Suprapubic skin (tissue), 4 donors: ENCODE measurements around the gene ZFYVE19. TPM values are rescaled to one million over a fixed set of nuclear protein-coding genes. Genes with fewer than 3 reads are reported as not detected.

Source experiments
- DNase-seq, 2 donors: peaks; one replicate each; pipeline ENCODE4 v3.0.0-alpha.2; 2019; ENCODE audit warnings: low spot score in 2 of 2
- H3K27ac ChIP-seq: fragments of 200-600 bp; sonication (generic); one replicate; pipeline ENCODE4 v1.5.1; 2019
- H3K27me3 ChIP-seq: fragments of 200-600 bp; sonication (generic); one replicate; pipeline ENCODE4 v1.5.1; 2019
- H3K36me3 ChIP-seq: fragments of 200-600 bp; sonication (generic); one replicate; pipeline ENCODE4 v1.5.1; 2019
- H3K4me1 ChIP-seq: fragments of 200-600 bp; sonication (generic); one replicate; pipeline ENCODE4 v1.5.1; 2019
- H3K4me3 ChIP-seq: fragments of 200-600 bp; sonication (generic); one replicate; pipeline ENCODE4 v1.5.1; 2019; ENCODE audit warnings: mild to moderate bottlenecking
- H3K9me3 ChIP-seq: fragments of 200-600 bp; sonication (generic); one replicate; pipeline ENCODE4 v1.5.1; 2019
- CTCF ChIP-seq, 2 donors: fragments of 200-600 bp in 1 of 2; fragments of 450-650 bp in 1 of 2; sonication (generic) in 1 of 2; IDR thresholded peaks; one replicate each; pipeline ENCODE4 v1.5.1; 2016 to 2019; ENCODE audit warnings: antibody characterized with exemption in 2 of 2, mild to moderate bottlenecking in 1 of 2, moderate library complexity in 1 of 2
- EP300 ChIP-seq: sonication (generic); formaldehyde crosslinking; IDR thresholded peaks from one replicate; pipeline ENCODE4 v1.6.1; 2017; ENCODE audit warnings: antibody characterized with exemption
- POLR2A ChIP-seq, 2 donors: fragments of 450-650 bp; IDR thresholded peaks; one replicate each; pipeline ENCODE4 v1.6.1; 2017; ENCODE audit warnings: antibody characterized with exemption in 2 of 2, mild to moderate bottlenecking in 2 of 2, moderate library complexity in 2 of 2
- POLR2AphosphoS5 ChIP-seq, 3 donors: sonication (generic); formaldehyde crosslinking; IDR thresholded peaks; one replicate each; pipeline ENCODE4 v1.6.1; 2017; ENCODE audit warnings: antibody characterized with exemption in 3 of 3
- WGBS: methylation state at CpG from one replicate; pipeline ENCODE4 v1.1.5; 2018; 5-methylcytosine and 5-hydroxymethylcytosine counted together
- total RNA-seq, 4 donors: library from RNA; depleted of rRNA; stranded (reverse); fragments of >200 nt; gene quantifications; one replicate each; pipeline ENCODE4 v1.1.0, GENCODE V29; 2016

ZFYVE19 gene
- total RNA-seq, 4 donors from 2014 or later, result 33.3 to 57.1 (median 37.9) TPM

DNA sequence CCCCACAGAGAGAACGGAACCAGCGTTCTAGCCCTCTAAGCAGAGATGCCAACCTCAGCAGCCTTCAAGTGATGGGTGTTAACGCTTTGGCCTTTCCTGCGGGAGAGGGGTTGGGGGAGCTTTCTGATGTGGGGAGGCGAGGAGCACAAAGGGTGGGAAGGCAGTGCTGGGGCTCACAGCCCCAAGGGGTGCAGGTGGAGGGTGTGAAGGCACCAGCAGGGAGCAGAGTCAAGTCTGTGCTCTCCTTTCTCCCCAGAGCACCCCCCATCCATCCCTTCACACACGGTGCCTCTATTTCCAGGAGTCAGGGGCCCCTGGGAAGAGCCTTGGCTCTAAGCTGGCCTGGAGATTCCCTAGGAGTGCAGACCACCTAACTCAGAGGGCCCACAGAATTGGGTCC, 33.0 kb upstream of the ZFYVE19 start:
- no peaks in the 10 kb centered on the region for H3K9me3 ChIP-seq
- H3K27me3 ChIP-seq, result no peaks in the 10 kb centered on the region
- H3K4me3 ChIP-seq, result no peak overlapping the region
- H3K36me3 ChIP-seq, result peaks cover 55% of the 10 kb centered on the region
- no peak for DNase-seq
- peaks cover 55% of the 10 kb centered on the region for H3K4me1 ChIP-seq
- no peak for TF ChIP-seq CTCF (IDR thresholded peaks at IDR 0.05)
- TF ChIP-seq EP300, result no peak
- no peak for TF ChIP-seq POLR2A (IDR thresholded peaks at IDR 0.05)
- no peak for TF ChIP-seq POLR2AphosphoS5 (IDR thresholded peaks at IDR 0.05)
- no peak overlapping the region for H3K27ac ChIP-seq
- 97% methylated on average over 6 of the region's 6 CpGs for WGBS

DNA sequence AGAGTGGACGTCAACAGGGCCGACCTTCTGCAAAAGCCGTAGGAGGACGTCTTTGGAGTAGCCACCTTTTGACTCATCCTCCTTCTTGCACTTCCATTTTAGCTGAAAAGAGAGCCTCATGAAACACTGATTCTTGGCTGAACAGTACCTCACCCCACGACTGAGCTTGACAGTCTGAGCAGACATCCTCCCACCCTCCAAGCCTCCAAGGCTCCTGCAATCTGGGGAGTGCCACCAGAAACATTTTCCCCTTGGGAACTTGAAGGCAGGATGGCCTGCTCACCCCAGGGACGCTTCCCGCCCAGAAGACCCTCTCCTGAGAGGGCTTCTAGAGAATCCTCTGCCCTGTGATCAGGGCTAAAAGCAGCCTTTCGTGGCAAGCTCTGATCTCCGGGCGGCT, 31.9 kb upstream of the ZFYVE19 start:
- no peak overlapping the region for H3K4me3 ChIP-seq
- no peak for DNase-seq
- TF ChIP-seq EP300 (no peak), POLR2AphosphoS5 (IDR thresholded peaks at IDR 0.05) (no peak)
- no peaks in the 10 kb centered on the region for H3K9me3 ChIP-seq
- WGBS, result 91% methylated on average over 10 of the region's 10 CpGs
- H3K27ac ChIP-seq, result no peak overlapping the region
- H3K27me3 ChIP-seq, result no peaks in the 10 kb centered on the region
- H3K36me3 ChIP-seq, result peaks cover 66% of the 10 kb centered on the region
- peaks cover 44% of the 10 kb centered on the region for H3K4me1 ChIP-seq

- H3K27ac ChIP-seq, result peak overlapping the region; percentile 42
- no peaks in the 10 kb centered on the region for H3K9me3 ChIP-seq
- H3K4me3 ChIP-seq, result no peak overlapping the region
- H3K4me1 ChIP-seq, result peaks cover 34% of the 10 kb centered on the region
- WGBS, result 80% methylated on average over 10 of the region's 14 CpGs
- no peaks in the 10 kb centered on the region for H3K27me3 ChIP-seq
- peaks cover 66% of the 10 kb centered on the region for H3K36me3 ChIP-seq
- TF ChIP-seq CTCF (IDR thresholded peaks at IDR 0.05), result no peak
- TF ChIP-seq EP300, result no peak
- TF ChIP-seq POLR2A (IDR thresholded peaks at IDR 0.05), result no peak
- TF ChIP-seq POLR2AphosphoS5 (IDR thresholded peaks at IDR 0.05), result no peak
- no peak for DNase-seq
These were observed 31.0 kb upstream of the ZFYVE19 start for GRCh38 chr15:40775740-40776536.

GRCh38 chr15:40776537-40777141, 30.2 kb upstream of the ZFYVE19 start:
- no peak for DNase-seq
- TF ChIP-seq POLR2AphosphoS5 (IDR thresholded peaks at IDR 0.05), result peak in 1 of 3 donors; percentile 41
- TF ChIP-seq CTCF (IDR thresholded peaks at IDR 0.05), result no peak
- Histone ChIP-seq H3K4me1 (peaks cover 29% of the 10 kb centered on the region), H3K27me3 (no peaks in the 10 kb centered on the region), H3K4me3 (no peak overlapping the region), H3K36me3 (peaks cover 66% of the 10 kb centered on the region), H3K27ac (peak overlapping the region; percentile 42), H3K9me3 (no peaks in the 10 kb centered on the region)
- 40% methylated on average over 11 of the region's 11 CpGs for WGBS

GRCh38 chr15:40782609-40783227, 24.2 kb upstream of the ZFYVE19 start:
- WGBS, result 60% methylated on average over 8 of the region's 8 CpGs
- no peak overlapping the region for H3K27ac ChIP-seq
- H3K9me3 ChIP-seq, result no peaks in the 10 kb centered on the region
- H3K36me3 ChIP-seq, result peaks cover 25% of the 10 kb centered on the region
- peak in 1 of 2 donors; percentile 73 for TF ChIP-seq CTCF (IDR thresholded peaks at IDR 0.05)
- TF ChIP-seq POLR2A (IDR thresholded peaks at IDR 0.05), result no peak
- TF ChIP-seq POLR2AphosphoS5 (IDR thresholded peaks at IDR 0.05), result no peak
- TF ChIP-seq EP300, result no peak
- H3K4me3 ChIP-seq, result no peak overlapping the region
- H3K4me1 ChIP-seq, result peaks cover 25% of the 10 kb centered on the region
- no peak for DNase-seq
- no peaks in the 10 kb centered on the region for H3K27me3 ChIP-seq
